GM12801 (cell line): ENCODE measurements around the gene AOPEP.

ENCODE experiments used
- CTCF ChIP-seq: IDR thresholded peaks from one replicate; pipeline ENCODE4 v1.5.1; 2011; ENCODE audit warnings: control low read depth; ENCODE audit not compliant: insufficient read length; ENCODE audit errors: extremely low read depth

Gene AOPEP

GRCh38 chr9:94839398-94839797 is 112.9 kb downstream of the AOPEP start:
- TF ChIP-seq CTCF, result no peak

- TF ChIP-seq CTCF, result no peak
Observed at GRCh38 chr9:94840738-94841137, 114.2 kb downstream of the AOPEP start.

GRCh38 chr9:94843134-94843533 is 116.6 kb downstream of the AOPEP start:
- no peak for TF ChIP-seq CTCF

GRCh38 chr9:94846739-94847138 is 120.2 kb downstream of the AOPEP start:
- TF ChIP-seq CTCF, result no peak

- no peak for TF ChIP-seq CTCF
Observed at GRCh38 chr9:94847486-94847885, 121.0 kb downstream of the AOPEP start.

GRCh38 chr9:94850540-94851434 is 124.3 kb downstream of the AOPEP start:
- no peak for TF ChIP-seq CTCF

GRCh38 chr9:94851467-94851866 is 125.0 kb downstream of the AOPEP start:
- TF ChIP-seq CTCF, result no peak
